ENCODE results near the gene TCTN2. TPM values are rescaled to one million over a fixed set of nuclear protein-coding genes. Genes with fewer than 3 reads are reported as not detected.

The TCTN2 gene
- total RNA-seq, 3 donors from 2014 or later (not counting 1 experiment from before 2014, with no cell fraction given) = 3.2 to 7.3 (median 4.6) TPM

- H3K27ac Mint-ChIP-seq = no peak overlapping the region
- ATAC-seq (no peak), DNase-seq (no peak)
- intact Hi-C loops (cut with micrococcal nuclease) = no loop called here
- H3K9me3 ChIP-seq (ENCODE audit: control insufficient read depth, insufficient read depth, low read length) = no peaks in the 10 kb centered on the region
- no peak overlapping the region for H3K4me3 ChIP-seq (ENCODE audit: low read length)
- H3K36me3 ChIP-seq (ENCODE audit: control insufficient read depth, insufficient read depth, low read length) = peaks cover 62% of the 10 kb centered on the region
- 67% methylated on average over 2 of the region's 2 CpGs for WGBS (ENCODE audit: insufficient coverage)
- H3K27me3 Mint-ChIP-seq (ENCODE audit: low read depth in 2 of 2) = no peaks in the 10 kb centered on the region
- H3K36me3 Mint-ChIP-seq = peaks cover 24% of the 10 kb centered on the region
- no peaks in the 10 kb centered on the region for H3K4me1 Mint-ChIP-seq
- TF ChIP-seq CTCF (IDR thresholded peaks at IDR 0.05) = no peak
- H3K27me3 ChIP-seq (ENCODE audit: control insufficient read depth, insufficient read depth, low read length) = no peaks in the 10 kb centered on the region
- H3K9me3 Mint-ChIP-seq = no peaks in the 10 kb centered on the region
- H3K4me3 Mint-ChIP-seq = no peak overlapping the region
- H3K4me1 ChIP-seq (ENCODE audit: control insufficient read depth, insufficient read depth, low read length) = no peaks in the 10 kb centered on the region
- H3K27ac ChIP-seq (ENCODE audit: low read length) = no peak overlapping the region
Observed at GRCh38 chr12:123726244-123726643, 55.3 kb downstream of the TCTN2 start.

DNA sequence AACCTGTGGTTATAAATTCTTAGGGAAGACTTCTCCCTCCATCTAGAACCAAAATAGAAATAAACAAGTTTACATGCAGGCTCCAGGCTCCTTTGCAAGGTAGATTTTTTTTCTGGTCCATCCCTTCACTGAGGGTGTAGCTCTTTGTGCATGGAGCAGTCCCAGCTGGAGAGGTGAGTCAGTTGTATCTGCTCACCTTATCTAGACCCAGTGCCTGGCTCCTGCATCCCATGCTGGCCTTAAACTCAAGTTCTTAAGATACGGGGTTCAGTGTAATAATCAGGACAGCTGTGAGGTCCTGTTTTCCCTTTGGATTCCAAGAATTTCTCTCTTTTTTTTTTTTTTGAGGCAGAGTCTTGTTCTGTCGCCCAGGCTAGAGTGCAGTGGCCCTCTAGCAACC, 56.0 kb downstream of the TCTN2 start:
- H3K36me3 ChIP-seq (ENCODE audit: control insufficient read depth, insufficient read depth, low read length) = peaks cover 65% of the 10 kb centered on the region
- no peak overlapping the region for H3K4me3 ChIP-seq (ENCODE audit: low read length)
- no peak for TF ChIP-seq CTCF (IDR thresholded peaks at IDR 0.05)
- H3K27me3 ChIP-seq (ENCODE audit: control insufficient read depth, insufficient read depth, low read length) = no peaks in the 10 kb centered on the region
- 97% methylated on average over 2 of the region's 2 CpGs for WGBS (ENCODE audit: insufficient coverage)
- H3K36me3 Mint-ChIP-seq = peaks cover 29% of the 10 kb centered on the region
- H3K27ac ChIP-seq (ENCODE audit: low read length) = no peak overlapping the region
- H3K9me3 Mint-ChIP-seq = no peaks in the 10 kb centered on the region
- no peak overlapping the region for H3K4me3 Mint-ChIP-seq
- H3K27ac Mint-ChIP-seq = no peak overlapping the region
- intact Hi-C loops (cut with micrococcal nuclease) = no loop called here
- no peak for ATAC-seq
- H3K9me3 ChIP-seq (ENCODE audit: control insufficient read depth, insufficient read depth, low read length) = no peaks in the 10 kb centered on the region
- H3K4me1 ChIP-seq (ENCODE audit: control insufficient read depth, insufficient read depth, low read length) = no peaks in the 10 kb centered on the region
- H3K27me3 Mint-ChIP-seq (ENCODE audit: low read depth in 2 of 2) = no peaks in the 10 kb centered on the region
- DNase-seq = no peak
- no peaks in the 10 kb centered on the region for H3K4me1 Mint-ChIP-seq

DNA sequence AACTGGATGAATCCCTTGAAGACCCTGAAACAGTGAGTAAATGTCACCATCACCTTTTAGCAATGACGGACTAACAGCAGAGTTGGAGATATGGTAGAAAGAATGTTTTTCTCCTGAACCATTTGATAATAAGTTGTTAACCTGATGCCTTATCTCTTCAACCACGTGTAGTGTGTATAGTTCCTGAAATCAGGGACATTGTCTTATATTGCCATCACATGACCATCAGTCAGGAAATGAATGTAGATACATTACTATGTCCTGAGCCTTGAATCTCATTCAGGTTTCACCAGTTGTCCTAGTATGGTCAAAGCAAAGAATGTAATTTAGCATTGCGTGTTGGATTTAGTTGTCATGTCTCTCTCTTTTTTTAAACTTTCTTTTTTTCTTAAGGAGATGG, 57.0 kb downstream of the TCTN2 start:
- DNase-seq (no peak), ATAC-seq (no peak)
- intact Hi-C loops (cut with micrococcal nuclease) = no loop called here
- no peak for TF ChIP-seq CTCF (IDR thresholded peaks at IDR 0.05)
- Histone ChIP-seq H3K4me1 (ENCODE audit: control insufficient read depth, insufficient read depth, low read length) (no peaks in the 10 kb centered on the region), H3K36me3 (ENCODE audit: control insufficient read depth, insufficient read depth, low read length) (peaks cover 63% of the 10 kb centered on the region), H3K9me3 (ENCODE audit: control insufficient read depth, insufficient read depth, low read length) (no peaks in the 10 kb centered on the region), H3K4me3 (ENCODE audit: low read length) (no peak overlapping the region), H3K27me3 (ENCODE audit: control insufficient read depth, insufficient read depth, low read length) (no peaks in the 10 kb centered on the region), H3K27ac (ENCODE audit: low read length) (no peak overlapping the region)
- Mint-ChIP-seq H3K27me3 (ENCODE audit: low read depth in 2 of 2) (no peaks in the 10 kb centered on the region), H3K4me3 (no peak overlapping the region), H3K4me1 (no peaks in the 10 kb centered on the region), H3K27ac (no peak overlapping the region), H3K9me3 (no peaks in the 10 kb centered on the region), H3K36me3 (peaks cover 39% of the 10 kb centered on the region)
- WGBS (ENCODE audit: insufficient coverage) = 89% methylated on average over 1 of the region's 3 CpGs

- no peak overlapping the region for H3K27ac Mint-ChIP-seq
- TF ChIP-seq CTCF (IDR thresholded peaks at IDR 0.05) = no peak
Observed at GRCh38 chr12:123731596-123731995, 60.7 kb downstream of the TCTN2 start.

More at GRCh38 chr12:123731596-123731995, 60.7 kb downstream of the TCTN2 start:
- Histone ChIP-seq H3K27me3 (ENCODE audit: control insufficient read depth, insufficient read depth, low read length) (no peaks in the 10 kb centered on the region), H3K27ac (ENCODE audit: low read length) (no peak overlapping the region), H3K36me3 (ENCODE audit: control insufficient read depth, insufficient read depth, low read length) (peaks cover 67% of the 10 kb centered on the region), H3K4me1 (ENCODE audit: control insufficient read depth, insufficient read depth, low read length) (no peaks in the 10 kb centered on the region), H3K4me3 (ENCODE audit: low read length) (no peak overlapping the region), H3K9me3 (ENCODE audit: control insufficient read depth, insufficient read depth, low read length) (no peaks in the 10 kb centered on the region)
- no peaks in the 10 kb centered on the region for H3K9me3 Mint-ChIP-seq
- no peak for ATAC-seq
- WGBS (ENCODE audit: insufficient coverage) = 96% methylated on average over 2 of the region's 2 CpGs
- no peak for DNase-seq
- no peaks in the 10 kb centered on the region for H3K4me1 Mint-ChIP-seq
- no peaks in the 10 kb centered on the region for H3K27me3 Mint-ChIP-seq (ENCODE audit: low read depth in 2 of 2)
- no peak overlapping the region for H3K4me3 Mint-ChIP-seq
- intact Hi-C loops (cut with micrococcal nuclease) = no loop called here
- H3K36me3 Mint-ChIP-seq = peaks cover 51% of the 10 kb centered on the region

Measured in natural killer cell (primary cell).